ENCODE data around the gene SNORC.
A peak's percentile ranks its signal among the peaks of the same experiment; 100 is the strongest.

Gene SNORC

GRCh38 chr2:232882085-232882484, 12.0 kb downstream of the SNORC start:
- no peak for DNase-seq

- no peak for DNase-seq
Observed at GRCh38 chr2:232882505-232883115, 12.5 kb downstream of the SNORC start.

GRCh38 chr2:232883116-232883721, 13.2 kb downstream of the SNORC start:
- DNase-seq, result no peak

DNA sequence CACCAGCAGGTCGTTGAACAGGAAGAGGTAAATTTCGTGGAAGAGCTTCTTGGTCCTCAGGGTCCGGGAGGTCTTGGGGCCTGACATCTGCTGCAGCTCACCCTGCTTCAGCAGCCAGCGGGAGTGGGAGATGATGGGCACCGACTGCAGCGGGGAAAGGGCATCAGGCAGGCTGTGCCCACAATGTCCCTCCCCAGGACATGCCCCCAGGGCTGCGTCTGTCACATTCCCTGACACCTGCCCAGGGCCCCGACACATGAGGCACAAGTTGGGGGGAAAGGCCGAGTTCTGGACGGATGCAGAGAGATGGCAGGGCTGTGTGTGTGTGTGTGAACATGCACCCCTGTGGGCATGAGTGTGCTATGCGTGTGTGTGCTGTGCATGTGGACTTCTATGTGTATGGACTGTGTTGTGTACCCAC, 13.9 kb downstream of the SNORC start:
- no peak for DNase-seq

GRCh38 chr2:232884549-232885263, 14.6 kb downstream of the SNORC start:
- no peak for DNase-seq

DNA sequence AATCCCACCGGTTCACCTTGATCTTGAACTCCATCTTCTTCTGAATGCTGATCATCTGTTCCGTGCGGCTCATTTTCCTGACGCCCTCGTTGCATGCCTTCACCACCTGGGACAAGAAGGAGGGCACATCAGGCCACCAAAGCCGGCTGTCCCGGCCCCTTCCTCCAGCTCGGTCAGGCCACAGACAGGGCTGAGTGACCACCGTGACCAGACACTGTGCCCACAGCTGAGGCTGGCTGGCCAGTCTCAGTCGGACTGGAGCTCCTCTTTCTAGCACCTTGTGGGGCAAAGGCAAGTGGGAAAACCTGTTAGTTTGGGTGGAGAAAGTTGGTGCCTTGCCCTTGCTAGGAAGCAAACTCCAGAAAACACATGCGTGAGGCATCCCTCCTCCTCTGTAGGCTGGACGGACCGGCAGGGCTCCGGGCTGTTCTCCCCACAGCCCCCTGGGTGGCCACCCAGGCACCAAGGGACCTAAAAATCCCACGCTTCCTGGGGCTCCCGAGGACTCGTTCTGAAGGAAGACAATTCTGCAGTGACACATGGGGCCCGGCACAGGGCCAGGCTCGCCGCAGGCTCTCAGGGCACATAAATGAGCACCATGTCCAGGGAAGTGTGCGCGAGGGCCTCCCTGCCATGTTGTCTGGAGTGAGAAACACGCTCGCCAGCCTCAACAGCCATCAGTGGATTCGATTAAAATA, 15.3 kb downstream of the SNORC start:
- no peak for DNase-seq

GRCh38 chr2:232886176-232886575, 16.1 kb downstream of the SNORC start:
- no peak for DNase-seq

- no peak for DNase-seq
Observed at GRCh38 chr2:232886632-232887031, 16.6 kb downstream of the SNORC start.

GRCh38 chr2:232887171-232887850, 17.2 kb downstream of the SNORC start:
- DNase-seq, result no peak

- no peak for DNase-seq
Observed at GRCh38 chr2:232888099-232888836, 18.2 kb downstream of the SNORC start.

DNA sequence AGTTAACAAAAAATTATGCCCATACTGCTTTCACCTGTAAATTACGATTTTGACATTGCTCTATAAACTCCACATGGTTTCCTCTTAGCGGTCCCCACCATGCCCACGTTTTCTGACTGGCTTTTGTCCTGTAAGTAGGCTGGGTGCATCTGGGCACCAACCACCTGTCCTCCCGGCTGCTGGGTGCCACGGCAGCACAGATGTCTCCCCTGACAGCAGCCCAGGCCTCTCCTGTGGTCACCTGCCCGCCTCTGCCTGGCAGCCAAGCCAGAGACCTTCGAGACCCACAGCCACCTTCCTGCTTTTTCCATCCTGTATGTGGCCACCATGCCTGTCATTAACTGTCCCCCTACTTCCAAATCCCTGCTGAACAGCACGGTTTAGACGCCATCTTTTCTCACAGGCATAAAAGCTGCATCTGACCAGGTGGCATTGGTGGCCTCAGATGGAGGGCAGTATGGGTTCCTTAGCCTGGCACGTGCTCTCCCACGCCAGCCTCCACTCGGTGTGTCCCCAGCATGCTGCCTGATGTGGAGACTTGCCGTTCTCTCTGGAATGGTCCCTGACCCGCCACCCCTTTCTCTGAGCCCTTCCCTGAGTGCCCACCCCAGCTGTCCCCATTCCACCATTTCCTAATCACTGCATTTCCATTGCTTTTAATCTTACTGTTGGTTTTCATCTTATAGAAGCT, 18.9 kb downstream of the SNORC start:
- no peak for DNase-seq

- no peak for DNase-seq
Observed at GRCh38 chr2:232889876-232890401, 19.9 kb downstream of the SNORC start.

- no peak for DNase-seq
Observed at GRCh38 chr2:232890536-232890895, 20.5 kb downstream of the SNORC start.

DNA sequence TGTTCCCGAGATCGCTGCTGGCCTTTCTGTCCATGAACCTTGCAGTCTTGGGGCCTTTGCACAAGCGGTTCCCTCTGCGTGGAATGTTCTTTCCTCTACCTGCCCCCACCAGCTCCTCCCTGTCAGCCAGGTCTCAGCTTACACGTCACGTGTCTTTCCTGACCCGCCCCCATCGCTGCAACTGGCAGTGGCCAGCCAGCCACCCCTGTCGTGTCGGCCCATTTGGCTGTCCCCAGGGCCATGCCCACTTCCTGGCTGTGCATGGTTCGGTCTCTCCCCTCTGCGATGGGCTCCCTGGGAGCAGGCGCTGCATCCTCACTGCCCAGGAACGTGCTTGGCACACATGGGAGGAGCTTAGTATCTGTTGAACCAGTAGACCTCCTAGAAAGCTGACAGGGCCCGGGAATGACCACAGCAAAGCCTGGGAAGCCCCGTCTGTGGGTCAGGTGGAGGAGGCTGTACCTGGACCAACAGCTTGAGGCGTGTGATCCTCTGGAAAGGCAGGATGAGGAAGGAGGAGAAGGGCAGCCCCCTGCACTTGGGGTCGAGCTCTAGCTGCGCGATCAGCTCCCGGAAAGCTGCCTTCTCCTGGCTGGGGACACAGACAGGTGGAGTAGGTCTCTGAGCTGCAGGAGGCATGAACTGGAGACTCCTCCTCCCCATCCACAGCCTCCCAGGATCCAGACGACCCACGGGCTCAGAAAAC, 21.0 kb downstream of the SNORC start:
- no peak for DNase-seq

DNA sequence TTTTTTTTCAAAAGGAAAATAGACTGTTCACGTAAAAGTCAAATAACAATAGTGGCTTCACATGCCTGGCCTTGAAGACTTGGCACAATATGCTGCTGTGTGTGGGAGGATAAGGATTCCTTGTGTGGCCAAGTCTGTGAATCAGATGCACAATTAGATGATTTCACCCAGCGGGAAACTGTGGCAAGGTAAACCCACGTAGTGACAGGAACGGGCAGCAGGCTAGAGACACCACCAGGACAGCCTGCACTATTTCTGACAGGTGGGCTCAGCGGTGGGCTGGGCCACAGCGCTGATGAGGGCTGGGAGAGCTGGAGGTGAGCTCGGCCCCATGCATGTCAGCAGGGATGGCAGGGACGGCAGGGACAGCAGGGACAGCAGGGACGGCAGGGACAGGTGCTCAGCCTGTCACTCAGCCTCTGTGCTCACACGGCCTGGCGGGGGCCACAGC, 21.6 kb downstream of the SNORC start:
- DNase-seq, result peak in 2 of 51 donors; percentile 34 to 40

DNA sequence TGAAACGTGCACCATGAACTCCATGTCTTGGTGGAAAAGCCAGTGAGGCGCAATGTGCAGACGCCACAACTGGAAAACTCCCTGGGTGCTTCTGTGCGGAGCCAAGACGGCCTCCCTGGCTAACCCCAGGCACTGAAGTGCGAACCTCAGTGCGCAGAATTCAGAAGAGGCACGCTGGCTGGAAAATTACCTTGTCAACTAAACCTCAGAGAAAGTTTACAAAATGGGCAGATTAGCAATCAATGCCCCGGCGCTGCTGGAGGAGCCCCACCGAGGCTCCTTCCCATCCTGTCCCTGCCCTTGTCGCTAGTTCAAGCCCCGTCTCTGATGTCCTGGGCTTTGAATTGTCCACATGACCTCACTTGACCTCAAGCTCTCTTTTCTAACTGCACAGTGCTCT, 22.2 kb downstream of the SNORC start:
- no peak for DNase-seq

- DNase-seq, result no peak
Observed at GRCh38 chr2:232892843-232893242, 22.8 kb downstream of the SNORC start.

DNA sequence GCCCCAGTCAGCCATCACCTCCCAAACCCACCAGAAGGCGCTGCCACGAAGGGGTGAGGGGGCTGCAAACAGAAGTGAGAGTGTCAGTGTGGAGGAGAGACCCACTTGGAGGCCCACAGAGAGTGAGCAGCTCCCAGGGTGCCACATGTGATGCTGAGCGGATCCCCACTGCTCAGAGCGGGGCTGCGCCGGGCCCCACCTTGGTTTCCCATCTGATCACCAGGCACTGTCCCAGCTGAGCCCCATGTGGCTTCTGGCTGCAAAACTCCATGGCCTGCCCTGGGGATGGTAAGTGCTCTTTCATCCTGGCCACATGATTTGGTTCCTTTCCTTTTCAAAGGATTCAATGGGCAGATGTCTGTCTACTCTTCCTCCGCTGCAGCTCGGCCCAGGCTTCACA, 23.8 kb downstream of the SNORC start:
- no peak for DNase-seq

DNA sequence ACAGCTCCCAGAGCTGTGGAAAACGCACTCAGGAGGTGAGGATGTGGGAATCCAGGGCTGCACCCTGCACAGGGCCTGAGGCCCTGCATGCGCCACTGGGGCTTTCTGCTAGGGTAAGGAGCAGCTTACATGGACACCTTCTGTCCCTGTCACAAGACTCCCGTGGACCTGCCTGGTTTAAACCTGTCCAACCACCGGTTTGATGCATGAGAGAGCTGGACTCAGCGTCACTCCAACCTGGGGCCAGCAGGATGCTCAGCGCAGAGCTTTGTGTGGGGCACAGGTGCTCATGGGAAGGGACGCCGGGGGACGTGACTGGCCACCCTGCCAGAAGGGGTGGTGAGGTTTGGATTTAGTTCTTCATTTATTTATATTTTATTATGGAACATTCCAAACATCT, 24.2 kb downstream of the SNORC start:
- DNase-seq, result no peak

DNA sequence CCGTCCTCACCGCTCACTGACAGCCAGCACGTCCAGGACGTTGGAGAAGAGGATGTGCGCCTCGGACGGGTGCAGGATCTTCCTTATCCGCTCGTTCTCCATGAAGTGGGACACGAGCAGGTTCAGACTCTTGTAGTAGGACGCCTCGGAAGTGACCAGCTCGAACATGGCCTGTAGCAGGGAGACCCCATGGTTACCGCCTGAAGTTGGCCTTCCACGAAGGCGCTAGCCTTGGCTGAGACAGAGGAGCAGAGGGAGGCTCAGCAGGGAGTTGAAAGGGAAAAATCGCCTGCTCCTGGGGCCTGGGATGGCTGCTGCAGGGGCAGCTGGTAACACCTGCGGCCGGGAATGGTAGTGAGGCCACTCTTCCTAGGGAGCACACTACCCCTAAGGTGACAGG, 24.7 kb downstream of the SNORC start:
- no peak for DNase-seq
